Measurements from ENCODE around the gene SYNE1.

Gene SYNE1

GRCh38 chr6:152257581-152257980 lies 379.6 kb downstream of the SYNE1 start:
- H3K27ac ChIP-seq = no peak overlapping the region
- TF ChIP-seq CTCF (IDR thresholded peaks at IDR 0.05) = no peak

GRCh38 chr6:152250127-152250526 lies 387.0 kb downstream of the SYNE1 start:
- no peaks in the 10 kb centered on the region for H3K27me3 ChIP-seq
- H3K9me3 ChIP-seq = no peaks in the 10 kb centered on the region
- H3K4me3 ChIP-seq (ENCODE audit: low read depth in 1 of 2, low read length in 1 of 2) = no peak overlapping the region
- H3K36me3 ChIP-seq = peaks cover 86% of the 10 kb centered on the region
- no peak overlapping the region for H3K27ac ChIP-seq
- no peaks in the 10 kb centered on the region for H3K4me1 ChIP-seq (ENCODE audit: control insufficient read depth in 1 of 2, insufficient read depth in 1 of 2, low read depth in 1 of 2, low read length in 1 of 2)
- no peak for TF ChIP-seq CTCF (IDR thresholded peaks at IDR 0.05)

More at GRCh38 chr6:152257581-152257980, 379.6 kb downstream of the SYNE1 start:
- Histone ChIP-seq H3K4me1 (ENCODE audit: control insufficient read depth in 1 of 2, insufficient read depth in 1 of 2, low read depth in 1 of 2, low read length in 1 of 2) (no peaks in the 10 kb centered on the region), H3K36me3 (peaks cover 92% of the 10 kb centered on the region), H3K4me3 (ENCODE audit: low read depth in 1 of 2, low read length in 1 of 2) (no peak overlapping the region), H3K27me3 (no peaks in the 10 kb centered on the region), H3K9me3 (no peaks in the 10 kb centered on the region)

GRCh38 chr6:152248980-152249379 lies 388.2 kb downstream of the SYNE1 start:
- Histone ChIP-seq H3K27me3 (no peaks in the 10 kb centered on the region), H3K4me3 (ENCODE audit: low read depth in 1 of 2, low read length in 1 of 2) (no peak overlapping the region), H3K36me3 (peaks cover 86% of the 10 kb centered on the region), H3K27ac (no peak overlapping the region), H3K4me1 (ENCODE audit: control insufficient read depth in 1 of 2, insufficient read depth in 1 of 2, low read depth in 1 of 2, low read length in 1 of 2) (no peaks in the 10 kb centered on the region), H3K9me3 (no peaks in the 10 kb centered on the region)
- no peak for TF ChIP-seq CTCF (IDR thresholded peaks at IDR 0.05)

GRCh38 chr6:152246554-152247337 lies 390.4 kb downstream of the SYNE1 start:
- Histone ChIP-seq H3K9me3 (no peaks in the 10 kb centered on the region), H3K27ac (no peak overlapping the region), H3K27me3 (no peaks in the 10 kb centered on the region), H3K4me1 (ENCODE audit: control insufficient read depth in 1 of 2, insufficient read depth in 1 of 2, low read depth in 1 of 2, low read length in 1 of 2) (no peaks in the 10 kb centered on the region), H3K4me3 (ENCODE audit: low read depth in 1 of 2, low read length in 1 of 2) (no peak overlapping the region), H3K36me3 (peaks cover 86% of the 10 kb centered on the region)
- no peak for TF ChIP-seq CTCF (IDR thresholded peaks at IDR 0.05)

GRCh38 chr6:152244998-152245630 lies 392.0 kb downstream of the SYNE1 start:
- Histone ChIP-seq H3K9me3 (no peaks in the 10 kb centered on the region), H3K4me1 (ENCODE audit: control insufficient read depth in 1 of 2, insufficient read depth in 1 of 2, low read depth in 1 of 2, low read length in 1 of 2) (no peaks in the 10 kb centered on the region), H3K4me3 (ENCODE audit: low read depth in 1 of 2, low read length in 1 of 2) (no peak overlapping the region), H3K27me3 (no peaks in the 10 kb centered on the region), H3K27ac (no peak overlapping the region), H3K36me3 (peaks cover 91% of the 10 kb centered on the region)
- no peak for TF ChIP-seq CTCF (IDR thresholded peaks at IDR 0.05)

All from neutrophil (primary cell).